Measurements from ENCODE around the gene TCP1. TPM values are rescaled to one million over a fixed set of nuclear protein-coding genes. Genes with fewer than 3 reads are reported as not detected.

The TCP1 gene
- total and polyA plus RNA-seq, 9 of the 15 experiments (the other 6 are each of a cell fraction or from before 2014, with no cell fraction given), result 331 to 801 (median 645) TPM

DNA sequence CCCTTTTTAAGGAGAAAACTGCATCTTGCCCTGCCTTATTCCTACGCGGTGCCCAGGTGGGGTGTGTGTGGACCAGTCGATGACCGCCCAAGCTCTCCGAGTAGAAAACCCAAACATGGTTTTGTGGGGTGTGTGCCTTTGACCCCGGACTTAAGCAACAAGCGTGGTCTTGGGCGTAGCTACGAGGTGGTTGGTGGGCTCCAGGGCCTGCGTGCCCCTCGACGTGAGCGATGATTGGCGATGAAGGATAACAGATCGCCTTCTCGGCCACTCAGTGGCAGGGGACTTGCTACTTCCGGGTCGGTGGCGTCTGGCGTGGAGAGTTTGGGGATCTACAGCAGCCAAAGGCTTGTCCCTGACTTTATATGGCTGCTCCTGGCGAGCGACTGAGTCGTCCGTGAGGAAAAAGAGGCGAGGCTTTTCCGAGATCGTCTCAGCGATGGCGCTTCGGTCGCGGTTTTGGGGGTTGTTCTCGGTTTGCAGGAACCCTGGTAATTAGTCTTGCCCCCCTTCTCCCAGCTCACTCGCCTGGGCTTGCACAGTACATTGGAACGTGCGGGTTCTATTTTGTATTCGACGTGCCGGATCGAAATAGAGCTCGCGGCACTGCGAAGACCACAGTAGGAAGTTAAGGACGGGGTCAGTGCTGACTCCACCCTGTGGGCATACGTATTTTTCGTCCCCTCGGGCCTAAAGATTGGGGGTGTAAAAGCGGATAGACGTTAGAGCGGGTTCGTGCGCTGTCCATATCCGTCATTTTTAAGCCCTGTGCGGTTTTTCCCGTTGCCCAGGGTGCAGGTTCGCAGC lies 950 bp upstream of the TCP1 start, which contains the start of gene MRPL18:
Gene MRPL18 (plus strand): TSS at position 319 of the 807 bp plus-strand sequence. CDS start 121 bp downstream, at position 440.
- no peaks in the 10 kb centered on the region for H3K27me3 ChIP-seq (ENCODE audit: control insufficient read depth in 2 of 2, insufficient read depth in 2 of 2, low read length in 2 of 2)
- POLR2A ChIA-PET, result interaction anchor here (0.6 to 4.6 kb wide), 35 partner anchors 8 to 1420 kb away, joined by 3 to 37 read pairs (median 5); partner anchors contain the start of genes PNLDC1, SOD2 and WTAP
- H3K4me1 ChIP-seq (replicated peaks in 1 of 2; ENCODE audit: control insufficient read depth in 2 of 2, insufficient read depth in 2 of 2, low read length in 2 of 2), result peaks cover 14 to 22% of the 10 kb centered on the region in 2 experiments; a peak in 4 of 5 replicates
- H3K9me3 ChIP-seq (replicated peaks; ENCODE audit: control insufficient read depth, insufficient read depth, low read depth, low read length), result no peaks in the 10 kb centered on the region
- peaks cover 89% of the 10 kb centered on the region for H3K79me2 ChIP-seq (ENCODE audit: control insufficient read depth, insufficient read depth, low read length)
- TSS peak; percentile 52 for BruUV-seq (replicated peaks)
- WGBS (ENCODE audit: insufficient coverage, low coverage, missing lambda C conversion rate), result under 1% methylated on average over 56 of the region's 56 CpGs
- peak; percentile 83 to 99 (median 92) for DNase-seq (ENCODE audit: extremely low read depth in 1 of 4, low spot score in 3 of 4)
- peak within 1 kb of the TSS; percentile 97 to 99 for H3K9ac ChIP-seq (ENCODE audit: insufficient read depth in 1 of 2, low read depth in 2 of 2, low read length in 2 of 2)
- no peaks in the 10 kb centered on the region for H3K9me1 ChIP-seq (ENCODE audit: control insufficient read depth, insufficient read depth, low read length)
- H3K4me2 ChIP-seq (ENCODE audit: insufficient read depth, low read length), result peak within 1 kb of the TSS; percentile 96
- in situ Hi-C loops (cut with MboI), result no loop called here
- H3K4me3 ChIP-seq, result peak within 1 kb of the TSS; percentile 93
- CTCF ChIA-PET (ENCODE audit: low intra/inter-chr PET ratio), result no interaction called here
- peak within 1 kb of the TSS; percentile 96 for H2AFZ ChIP-seq (ENCODE audit: low read depth, low read length)
- H3K36me3 ChIP-seq (ENCODE audit: control insufficient read depth, insufficient read depth, low read length), result peaks cover 73% of the 10 kb centered on the region
- H3K27ac ChIP-seq (ENCODE audit: extremely low read depth, low read depth, low read length), result peak within 1 kb of the TSS; percentile 95
- ATAC-seq, result peak; percentile 90
- FAIRE-seq, result peak; percentile 97
- intact Hi-C loops (cut with micrococcal nuclease), result loop anchor here (1.0 kb wide), 2 partner anchors 63 to 99 kb away; partner anchors contain the start of gene WTAP
- H4K20me1 ChIP-seq (replicated peaks; ENCODE audit: control insufficient read depth, insufficient read depth, low read length), result peaks cover 15% of the 10 kb centered on the region; the same call in 1 of the 2 replicates
- TF ChIP-seq L3MBTL2 (IDR thresholded peaks at IDR 0.05) (no peak), STAT5A (IDR thresholded peaks at IDR 0.05; ENCODE audit: borderline replicate concordance, low read length) (no peak), BRD9 (IDR thresholded peaks at IDR 0.05; ENCODE audit: low read depth, partially characterized antibody) (peak; percentile 87), ZNF717 (CRISPR knock-in tag; IDR thresholded peaks at IDR 0.05) (no peak), CHCHD3 (CRISPR knock-in tag; IDR thresholded peaks at IDR 0.05) (no peak), ZFP36 (IDR thresholded peaks at IDR 0.05; ENCODE audit: low read depth, low read length, partially characterized antibody) (no peak), ERF (CRISPR knock-in tag; IDR thresholded peaks at IDR 0.05) (0 out of 2 replicates have a peak, but pooled peaks have one; percentile 6), ZKSCAN1 (IDR thresholded peaks at IDR 0.05; ENCODE audit: low read depth, low read length) (no peak), FOXA3 (CRISPR knock-in tag; conservative IDR thresholded peaks at IDR 0.05 in 1 of 2, IDR thresholded peaks at IDR 0.05 in 1 of 2) (no peak), ZNF212 (CRISPR knock-in tag; IDR thresholded peaks at IDR 0.05) (no peak)
- TF ChIP-seq, protein P1, sequence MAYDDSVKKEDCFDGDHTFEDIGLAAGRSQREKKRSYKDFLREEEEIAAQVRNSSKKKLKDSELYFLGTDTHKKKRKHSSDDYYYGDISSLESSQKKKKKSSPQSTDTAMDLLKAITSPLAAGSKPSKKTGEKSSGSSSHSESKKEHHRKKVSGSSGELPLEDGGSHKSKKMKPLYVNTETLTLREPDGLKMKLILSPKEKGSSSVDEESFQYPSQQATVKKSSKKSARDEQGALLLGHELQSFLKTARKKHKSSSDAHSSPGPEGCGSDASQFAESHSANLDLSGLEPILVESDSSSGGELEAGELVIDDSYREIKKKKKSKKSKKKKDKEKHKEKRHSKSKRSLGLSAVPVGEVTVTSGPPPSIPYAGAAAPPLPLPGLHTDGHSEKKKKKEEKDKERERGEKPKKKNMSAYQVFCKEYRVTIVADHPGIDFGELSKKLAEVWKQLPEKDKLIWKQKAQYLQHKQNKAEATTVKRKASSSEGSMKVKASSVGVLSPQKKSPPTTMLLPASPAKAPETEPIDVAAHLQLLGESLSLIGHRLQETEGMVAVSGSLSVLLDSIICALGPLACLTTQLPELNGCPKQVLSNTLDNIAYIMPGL (CRISPR knock-in tag; IDR thresholded peaks at IDR 0.05), result no peak; the same call in 1 of the 2 replicates

All from K562 (cell line).